ENCODE data around the gene RHD. TPM values are rescaled to one million over a fixed set of nuclear protein-coding genes. Genes with fewer than 3 reads are reported as not detected.
"Not testable (repeated sequence)": the region's sequence is repeated elsewhere in the genome, so short reads cannot be mapped to it uniquely, and the experiment has no call there.

Gene RHD
- total RNA-seq, 5 donors from 2014 or later (not counting 1 experiment from before 2014, with no cell fraction given) = 0.13 to 0.19 TPM; not detected in 3

DNA sequence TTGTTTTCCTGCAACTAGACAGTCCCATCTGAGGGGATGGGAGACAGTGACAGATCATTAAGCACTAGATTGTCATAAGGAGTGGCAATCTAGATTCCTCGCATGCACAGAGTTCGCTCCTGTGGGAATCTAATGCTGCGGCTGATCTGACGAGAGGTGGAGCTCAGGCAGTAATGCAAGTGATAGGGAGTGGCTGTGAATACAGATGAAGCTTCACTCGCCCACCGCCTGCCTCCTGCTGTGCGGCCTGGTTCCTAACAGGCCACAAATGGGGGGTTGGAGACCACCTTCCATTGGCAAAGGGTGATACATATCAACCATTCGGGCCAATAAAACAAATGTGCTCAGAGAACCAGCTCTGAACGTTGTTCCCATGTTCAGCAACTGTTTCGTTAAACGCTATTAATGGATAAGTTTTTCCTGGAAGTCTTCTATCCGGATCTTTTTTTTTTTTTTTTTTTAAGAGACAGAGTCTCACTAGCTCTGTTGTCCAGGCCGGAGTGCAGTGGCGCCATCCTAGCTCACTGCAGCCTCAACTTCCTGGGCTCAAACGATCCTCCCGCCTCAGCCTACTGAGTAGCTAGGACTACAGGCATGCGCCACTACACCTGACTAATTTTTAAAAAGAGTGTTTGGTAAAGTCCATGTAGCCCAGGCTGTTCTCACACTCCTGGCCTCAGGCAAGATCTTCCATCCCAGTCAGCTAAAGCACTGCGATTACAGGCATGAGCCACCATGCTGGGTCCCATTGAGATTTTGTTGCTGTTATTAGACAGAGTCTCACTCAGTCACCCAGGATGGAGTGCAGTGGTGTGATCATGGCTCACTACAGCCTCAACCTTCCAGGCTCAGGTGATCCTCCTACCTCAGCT is 16.4 kb upstream of the RHD start:
- Mint-ChIP-seq H3K27ac (no peak overlapping the region), H3K9me3 (no peaks in the 10 kb centered on the region), H3K4me3 (no peak overlapping the region), H3K4me1 (peaks cover 14 to 28% (median 19%) of the 10 kb centered on the region in 3 donors), H3K36me3 (peaks cover 3% of the 10 kb centered on the region), H3K27me3 (no peaks in the 10 kb centered on the region)
- peaks cover 0 to 3% of the 10 kb centered on the region in 2 donors for H3K36me3 ChIP-seq (ENCODE audit: control insufficient read depth in 2 of 2, extremely low read depth in 1 of 2, insufficient read depth in 1 of 2, low read length in 1 of 2)
- H3K27me3 ChIP-seq (replicated peaks in 1 of 2; ENCODE audit: control insufficient read depth in 2 of 2, extremely low read depth in 1 of 2, insufficient read depth in 2 of 2, low read length in 1 of 2) = no peaks in the 10 kb centered on the region
- no peak overlapping the region for H3K27ac ChIP-seq (ENCODE audit: low read length)
- POLR2A ChIA-PET = interaction anchor here (0.6 to 1.2 kb wide), 2 partner anchors 8 to 103 kb away, joined by 3 to 8 read pairs; partner anchors contain the start of gene RSRP1 (in 1 of the 2)
- no peak for ATAC-seq (replicated peaks in 1 of 4)
- H3K4me3 ChIP-seq (ENCODE audit: control insufficient read depth in 1 of 2, extremely low read depth in 1 of 2, low read length in 1 of 2) = no peak overlapping the region
- DNase-seq = peak in 1 of 35 experiments; percentile 0
- CTCF ChIA-PET = interaction anchor here in 1 of 2 donors (0.5 to 0.6 kb wide), 2 partner anchors 91 to 108 kb away, joined by 3 to 8 read pairs; no protein-coding TSS in a partner anchor
- no peaks in the 10 kb centered on the region for H3K9me3 ChIP-seq
- WGBS (ENCODE audit: insufficient coverage) = 97% methylated on average over 10 of the region's 18 CpGs
- H3K4me1 ChIP-seq (ENCODE audit: control insufficient read depth in 1 of 2, extremely low read depth in 1 of 2, insufficient read depth in 2 of 2, low read length in 2 of 2) = peaks cover 0 to 2% of the 10 kb centered on the region in 2 experiments

DNA sequence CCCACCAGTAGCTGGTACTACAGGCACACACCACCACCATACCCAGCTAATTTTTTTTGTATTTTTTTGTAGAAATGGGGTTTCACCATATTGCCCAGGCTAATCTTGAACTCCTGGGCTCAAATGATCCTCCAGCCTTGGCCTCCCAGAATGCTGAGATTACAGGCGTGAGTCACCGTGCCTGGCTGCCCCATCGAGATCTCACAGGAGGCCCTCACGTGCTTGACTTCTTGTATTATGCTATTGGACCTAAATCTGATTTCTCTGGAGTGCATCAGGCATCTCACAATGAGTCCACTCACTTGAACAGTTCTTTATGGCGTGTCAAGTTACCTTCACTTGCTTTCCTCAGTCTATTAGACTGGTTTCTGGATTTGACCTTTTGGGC is 15.7 kb upstream of the RHD start:
- no peaks in the 10 kb centered on the region for H3K9me3 ChIP-seq
- Mint-ChIP-seq H3K9me3 (no peaks in the 10 kb centered on the region), H3K27me3 (no peaks in the 10 kb centered on the region), H3K4me1 (peaks cover 16 to 29% (median 21%) of the 10 kb centered on the region in 3 donors), H3K36me3 (peaks cover 3% of the 10 kb centered on the region), H3K4me3 (no peak overlapping the region), H3K27ac (no peak overlapping the region)
- peaks cover 0 to 2% of the 10 kb centered on the region in 2 experiments for H3K4me1 ChIP-seq (ENCODE audit: control insufficient read depth in 1 of 2, extremely low read depth in 1 of 2, insufficient read depth in 2 of 2, low read length in 2 of 2)
- H3K36me3 ChIP-seq (ENCODE audit: control insufficient read depth in 2 of 2, extremely low read depth in 1 of 2, insufficient read depth in 1 of 2, low read length in 1 of 2) = peaks cover 0 to 3% of the 10 kb centered on the region in 2 donors
- ChIA-PET CTCF (no interaction called here), POLR2A (interaction anchor here in 1 of 2 donors (1.2 kb wide), 1 partner anchor 9 kb away, joined by 8 read pairs; the partner anchor contains the start of gene RSRP1)
- DNase-seq (peak in 1 of 35 experiments; percentile 0), ATAC-seq (replicated peaks in 1 of 4) (no peak)
- H3K4me3 ChIP-seq (ENCODE audit: control insufficient read depth in 1 of 2, extremely low read depth in 1 of 2, low read length in 1 of 2) = no peak overlapping the region
- no peak overlapping the region for H3K27ac ChIP-seq (ENCODE audit: low read length)
- H3K27me3 ChIP-seq (replicated peaks in 1 of 2; ENCODE audit: control insufficient read depth in 2 of 2, extremely low read depth in 1 of 2, insufficient read depth in 2 of 2, low read length in 1 of 2) = no peaks in the 10 kb centered on the region
- WGBS (ENCODE audit: insufficient coverage) = 87% methylated on average over 4 of the region's 5 CpGs

DNA sequence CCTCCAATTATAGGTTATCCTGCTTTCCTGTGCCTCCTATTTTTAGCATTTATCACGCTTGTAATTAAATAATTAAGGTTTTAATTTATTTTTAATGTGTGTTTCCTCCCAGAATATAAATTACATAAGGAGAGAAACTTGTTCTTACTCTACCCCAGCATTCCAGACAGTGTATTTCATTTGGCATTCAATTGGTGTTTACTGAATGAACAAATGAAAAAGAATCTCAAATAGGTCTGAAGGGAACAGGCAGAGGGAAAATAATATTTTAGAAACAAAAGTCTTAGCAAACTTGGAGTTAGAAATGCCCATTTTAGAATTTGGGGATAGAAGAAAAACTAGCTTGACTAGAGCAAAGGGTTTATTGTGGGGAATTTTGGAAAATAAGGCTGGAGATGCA is 15.1 kb upstream of the RHD start:
- Histone ChIP-seq H3K4me3 (ENCODE audit: control insufficient read depth in 1 of 2, extremely low read depth in 1 of 2, low read length in 1 of 2) (no peak overlapping the region), H3K9me3 (no peaks in the 10 kb centered on the region), H3K36me3 (ENCODE audit: control insufficient read depth in 2 of 2, extremely low read depth in 1 of 2, insufficient read depth in 1 of 2, low read length in 1 of 2) (peaks cover 0 to 3% of the 10 kb centered on the region in 2 donors), H3K27ac (ENCODE audit: low read length) (no peak overlapping the region), H3K27me3 (replicated peaks in 1 of 2; ENCODE audit: control insufficient read depth in 2 of 2, extremely low read depth in 1 of 2, insufficient read depth in 2 of 2, low read length in 1 of 2) (no peaks in the 10 kb centered on the region), H3K4me1 (ENCODE audit: control insufficient read depth in 1 of 2, extremely low read depth in 1 of 2, insufficient read depth in 2 of 2, low read length in 2 of 2) (peaks cover 0 to 2% of the 10 kb centered on the region in 2 experiments)
- Mint-ChIP-seq H3K36me3 (peaks cover 4% of the 10 kb centered on the region), H3K4me3 (no peak overlapping the region), H3K9me3 (no peaks in the 10 kb centered on the region), H3K4me1 (peaks cover 20 to 31% (median 21%) of the 10 kb centered on the region in 3 donors), H3K27me3 (no peaks in the 10 kb centered on the region), H3K27ac (no peak overlapping the region)
- ATAC-seq (replicated peaks in 1 of 4) = no peak
- POLR2A ChIA-PET = interaction anchor here in 1 of 2 donors (0.7 kb wide), 1 partner anchor 199 kb away, joined by 4 read pairs; no protein-coding TSS in a partner anchor
- no peak for DNase-seq
- WGBS (ENCODE audit: insufficient coverage) = no CpG with 5 or more reads among the region's 1 CpG
- CTCF ChIA-PET = no interaction called here

DNA sequence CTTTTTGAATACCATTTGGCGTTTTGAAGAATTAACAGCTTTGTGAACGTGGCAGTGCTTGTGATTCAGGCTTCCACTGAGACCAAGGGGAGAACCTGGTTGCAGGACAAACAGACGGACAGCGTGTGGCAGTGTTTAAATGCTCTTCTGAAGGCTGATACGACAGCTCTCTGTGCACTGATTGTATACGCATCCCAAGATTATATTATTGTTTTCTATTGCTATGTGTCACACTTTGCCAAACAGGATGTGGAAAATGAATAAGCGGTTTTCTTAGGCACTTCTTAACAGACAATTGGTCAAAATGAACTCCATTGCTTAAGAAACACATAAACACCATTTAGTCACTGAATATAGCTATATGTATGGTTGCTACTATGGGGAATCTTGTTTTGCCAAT is 12.5 kb upstream of the RHD start:
- ATAC-seq (replicated peaks in 1 of 4) (peak; percentile 60 to 72 (median 64)), DNase-seq (peak in 1 of 35 experiments; percentile 1)
- H3K27me3 Mint-ChIP-seq; H3K4me1 ChIP-seq (ENCODE audit: control insufficient read depth in 1 of 2, extremely low read depth in 1 of 2, insufficient read depth in 2 of 2, low read length in 2 of 2); H3K4me3 ChIP-seq (ENCODE audit: control insufficient read depth in 1 of 2, extremely low read depth in 1 of 2, low read length in 1 of 2); H3K27ac ChIP-seq (ENCODE audit: low read length); H3K9me3 Mint-ChIP-seq; H3K36me3 ChIP-seq (ENCODE audit: control insufficient read depth in 2 of 2, extremely low read depth in 1 of 2, insufficient read depth in 1 of 2, low read length in 1 of 2); POLR2A ChIA-PET; CTCF ChIA-PET; H3K27me3 ChIP-seq (replicated peaks in 1 of 2; ENCODE audit: control insufficient read depth in 2 of 2, extremely low read depth in 1 of 2, insufficient read depth in 2 of 2, low read length in 1 of 2); H3K9me3 ChIP-seq: not testable (repeated sequence)
- WGBS (ENCODE audit: insufficient coverage) = 80% methylated on average over 1 of the region's 7 CpGs
- Mint-ChIP-seq H3K4me1 (peaks cover 30 to 43% (median 38%) of the 10 kb centered on the region in 3 donors), H3K27ac (peak overlapping the region in 1 of 2 donors; percentile 74), H3K36me3 (peaks cover 11% of the 10 kb centered on the region), H3K4me3 (peak overlapping the region in 1 of 3 donors; percentile 17)

DNA sequence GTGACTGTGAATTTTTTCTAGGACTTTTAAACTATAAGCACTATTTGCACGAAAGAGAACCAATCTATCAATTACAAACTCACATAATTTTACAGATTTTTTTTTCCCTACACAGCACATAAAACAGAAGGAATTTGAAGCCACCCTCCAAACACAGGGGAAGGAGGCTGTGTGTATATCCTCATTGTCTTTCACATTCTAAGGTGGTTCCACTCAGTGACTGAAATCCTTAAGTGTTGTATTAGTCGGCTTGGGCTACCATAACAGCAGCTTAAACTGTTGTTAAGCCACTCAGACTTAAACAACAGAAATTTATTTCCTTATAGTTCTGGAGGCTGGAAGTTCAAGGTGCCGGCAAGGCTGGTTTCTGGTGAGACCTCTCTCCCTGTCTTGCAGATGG is 12.0 kb upstream of the RHD start:
- H3K27me3 ChIP-seq (replicated peaks in 1 of 2; ENCODE audit: control insufficient read depth in 2 of 2, extremely low read depth in 1 of 2, insufficient read depth in 2 of 2, low read length in 1 of 2); H3K4me3 ChIP-seq (ENCODE audit: control insufficient read depth in 1 of 2, extremely low read depth in 1 of 2, low read length in 1 of 2); POLR2A ChIA-PET; H3K9me3 Mint-ChIP-seq; H3K27ac ChIP-seq (ENCODE audit: low read length); H3K27me3 Mint-ChIP-seq; H3K27ac Mint-ChIP-seq; H3K4me3 Mint-ChIP-seq; H3K36me3 ChIP-seq (ENCODE audit: control insufficient read depth in 2 of 2, extremely low read depth in 1 of 2, insufficient read depth in 1 of 2, low read length in 1 of 2); ATAC-seq (replicated peaks in 1 of 4); H3K9me3 ChIP-seq; CTCF ChIA-PET; H3K4me1 ChIP-seq (ENCODE audit: control insufficient read depth in 1 of 2, extremely low read depth in 1 of 2, insufficient read depth in 2 of 2, low read length in 2 of 2): not testable (repeated sequence)
- DNase-seq = peak in 1 of 35 experiments; percentile 0
- Mint-ChIP-seq H3K36me3 (peaks cover 11% of the 10 kb centered on the region), H3K4me1 (peaks cover 30 to 41% (median 38%) of the 10 kb centered on the region in 3 donors)
- no CpG with 5 or more reads among the region's 3 CpGs for WGBS (ENCODE audit: insufficient coverage)

DNA sequence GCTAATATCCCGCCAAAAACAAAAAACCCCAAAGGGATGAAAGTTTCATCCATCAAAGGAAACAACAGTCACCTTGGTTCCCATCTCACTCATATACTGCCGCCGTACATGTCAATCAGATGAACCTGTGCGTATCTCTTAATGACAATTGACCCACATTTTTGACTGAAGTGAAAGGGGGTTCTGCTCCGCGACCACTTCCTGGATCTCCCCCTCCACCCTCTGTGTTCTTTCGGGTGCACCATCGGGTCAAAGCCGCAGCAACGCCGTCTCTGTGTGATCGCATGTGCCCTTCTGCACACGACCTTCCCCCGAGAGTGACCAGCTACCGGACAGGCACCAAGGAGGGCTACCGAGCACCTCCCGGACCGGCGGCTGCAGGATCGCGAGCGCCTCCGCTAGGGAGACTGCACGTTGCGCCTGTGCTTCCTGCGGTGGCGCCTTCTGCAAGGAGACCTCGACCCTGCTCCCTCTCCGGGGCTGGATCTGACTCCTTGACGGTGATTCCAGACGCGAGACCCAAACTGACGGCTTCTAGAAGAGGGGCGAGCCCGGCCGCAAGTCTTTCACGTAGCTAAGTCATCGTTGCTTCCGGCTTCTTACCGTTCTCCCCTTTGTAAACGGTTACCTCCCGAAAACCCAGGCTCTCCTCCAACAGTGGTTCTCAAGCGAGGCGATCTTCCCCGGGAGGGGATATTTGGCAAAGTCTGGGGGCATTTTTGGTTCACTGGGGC is 5.6 kb upstream of the RHD start:
- Mint-ChIP-seq H3K4me3 (peak overlapping the region; percentile 85 to 93 (median 87)), H3K27ac (peak overlapping the region; percentile 68 to 74), H3K4me1 (peaks cover 25 to 32% (median 27%) of the 10 kb centered on the region in 3 donors)
- H3K27me3 Mint-ChIP-seq; POLR2A ChIA-PET; H3K9me3 Mint-ChIP-seq; H3K36me3 Mint-ChIP-seq; H3K9me3 ChIP-seq; H3K4me1 ChIP-seq (ENCODE audit: control insufficient read depth in 1 of 2, extremely low read depth in 1 of 2, insufficient read depth in 2 of 2, low read length in 2 of 2); H3K36me3 ChIP-seq (ENCODE audit: control insufficient read depth in 2 of 2, extremely low read depth in 1 of 2, insufficient read depth in 1 of 2, low read length in 1 of 2); H3K27me3 ChIP-seq (replicated peaks in 1 of 2; ENCODE audit: control insufficient read depth in 2 of 2, extremely low read depth in 1 of 2, insufficient read depth in 2 of 2, low read length in 1 of 2): not testable (repeated sequence)
- ATAC-seq (replicated peaks in 1 of 4) (peak; percentile 27 to 51 (median 39)), DNase-seq (peak in 14 of 35 experiments; percentile 5 to 38 (median 13))
- CTCF ChIA-PET = interaction anchor here in 1 of 2 donors (0.8 to 1.0 kb wide), 2 partner anchors 16 to 194 kb away, joined by 3 read pairs; no protein-coding TSS in a partner anchor
- Histone ChIP-seq H3K27ac (ENCODE audit: low read length) (peak overlapping the region; percentile 72), H3K4me3 (ENCODE audit: control insufficient read depth in 1 of 2, extremely low read depth in 1 of 2, low read length in 1 of 2) (peak overlapping the region; percentile 53 to 59)
- WGBS (ENCODE audit: insufficient coverage) = no CpG with 5 or more reads among the region's 45 CpGs

Measured in T-cell (primary cell).